GM23338 (cell line): Measurements from ENCODE around the gene ZNF516.

Experiments used
- CREB1 ChIP-seq: fragments of 250-450 bp; sonication (Bioruptor Pico); IDR thresholded peaks from 2 replicates; pipeline ENCODE4 v1.5.0; 2020; ENCODE audit warnings: low read depth, mild to moderate bottlenecking, moderate library complexity
- POLR2AphosphoS5 ChIP-seq: IDR thresholded peaks from 2 replicates; pipeline ENCODE4 v1.6.1; 2016; ENCODE audit warnings: antibody characterized with exemption, low read depth
- TF ChIP-seq, protein P1 (sequence below), 2 experiments: fragments of 200-600 bp in 1 of 2; sonication (generic) in 1 of 2; conservative IDR thresholded peaks; 2 replicates each; pipeline versions ENCODE4 v1.5.1 to v1.6.1; 2016 to 2017; ENCODE audit warnings: antibody characterized with exemption in 2 of 2, low read depth in 2 of 2, mild to moderate bottlenecking in 2 of 2, moderate library complexity in 1 of 2

DNA sequence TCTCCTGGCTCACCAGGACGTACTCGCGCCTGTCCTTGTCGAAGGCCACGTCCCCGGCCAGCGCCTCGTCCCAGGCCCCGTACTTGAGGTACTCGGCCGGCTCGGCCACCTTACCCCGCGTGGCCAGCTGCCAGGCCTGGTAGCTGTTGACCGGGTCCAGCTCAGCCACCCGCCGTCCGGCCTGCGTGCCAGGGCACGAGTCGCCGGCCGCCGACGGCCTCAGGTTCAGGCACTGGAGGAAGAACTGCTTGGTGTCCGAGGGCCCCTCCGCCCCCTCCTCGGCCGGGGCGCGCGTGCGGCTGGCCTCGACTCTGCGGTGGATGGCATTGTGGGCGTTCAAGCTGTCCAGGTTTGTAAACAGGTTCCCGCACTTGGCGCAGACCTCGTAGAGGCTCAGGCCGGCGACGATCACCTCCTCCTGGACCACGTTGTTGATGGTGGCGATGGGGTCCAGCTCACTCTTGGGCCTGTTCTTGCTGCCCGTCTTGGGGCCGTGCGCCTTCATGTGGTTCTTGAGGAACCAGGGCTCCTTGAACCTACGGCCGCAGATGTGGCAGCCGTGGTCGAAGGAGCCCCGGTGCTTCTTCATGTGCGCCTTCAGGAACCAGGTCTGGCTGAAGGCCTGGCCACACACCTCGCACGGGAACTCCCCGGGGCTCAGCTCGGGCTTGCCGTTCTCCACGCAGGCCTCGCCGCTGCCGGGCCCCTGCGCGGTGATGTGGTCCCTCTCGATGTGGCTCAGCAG lies 53.2 kb downstream of the ZNF516 start:
- TF ChIP-seq, protein P1, sequence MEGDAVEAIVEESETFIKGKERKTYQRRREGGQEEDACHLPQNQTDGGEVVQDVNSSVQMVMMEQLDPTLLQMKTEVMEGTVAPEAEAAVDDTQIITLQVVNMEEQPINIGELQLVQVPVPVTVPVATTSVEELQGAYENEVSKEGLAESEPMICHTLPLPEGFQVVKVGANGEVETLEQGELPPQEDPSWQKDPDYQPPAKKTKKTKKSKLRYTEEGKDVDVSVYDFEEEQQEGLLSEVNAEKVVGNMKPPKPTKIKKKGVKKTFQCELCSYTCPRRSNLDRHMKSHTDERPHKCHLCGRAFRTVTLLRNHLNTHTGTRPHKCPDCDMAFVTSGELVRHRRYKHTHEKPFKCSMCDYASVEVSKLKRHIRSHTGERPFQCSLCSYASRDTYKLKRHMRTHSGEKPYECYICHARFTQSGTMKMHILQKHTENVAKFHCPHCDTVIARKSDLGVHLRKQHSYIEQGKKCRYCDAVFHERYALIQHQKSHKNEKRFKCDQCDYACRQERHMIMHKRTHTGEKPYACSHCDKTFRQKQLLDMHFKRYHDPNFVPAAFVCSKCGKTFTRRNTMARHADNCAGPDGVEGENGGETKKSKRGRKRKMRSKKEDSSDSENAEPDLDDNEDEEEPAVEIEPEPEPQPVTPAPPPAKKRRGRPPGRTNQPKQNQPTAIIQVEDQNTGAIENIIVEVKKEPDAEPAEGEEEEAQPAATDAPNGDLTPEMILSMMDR (conservative IDR thresholded peaks at IDR 0.05; ENCODE audit: low read depth in 2 of 2), result no peak
- TF ChIP-seq POLR2AphosphoS5 (no peak), CREB1 (CRISPR knock-in tag) (no peak)
